GM12891 (cell line): ENCODE results near the gene IFNG.

Source experiments
- DNase-seq: peaks from one replicate; pipeline ENCODE4 v3.0.0; 2011; ENCODE audit warnings: low spot score; ENCODE audit not compliant: insufficient read length
- FAIRE-seq: peaks from 2 replicates; lab custom pipeline; 2011; peaks lifted over from hg19 to GRCh38; lab: Jason Lieb, UNC
- PAX5 ChIP-seq: IDR thresholded peaks from 2 replicates; pipeline ENCODE4 v1.6.1; 2011; ENCODE audit warnings: low read length, moderate library complexity, mild to moderate bottlenecking; ENCODE audit not compliant: insufficient read depth, severe bottlenecking
- POLR2A ChIP-seq: IDR thresholded peaks from 2 replicates; pipeline ENCODE4 v1.6.1; 2011; ENCODE audit warnings: low read depth, low read length, control low read depth
- POLR2AphosphoS5 ChIP-seq: IDR thresholded peaks from 2 replicates; pipeline ENCODE4 v1.6.1; 2011; ENCODE audit warnings: low read depth, low read length, control low read depth
- POU2F2 ChIP-seq: IDR thresholded peaks from 2 replicates; pipeline ENCODE4 v1.6.1; 2011; ENCODE audit warnings: low read depth, mild to moderate bottlenecking, control low read depth, low read length, moderate library complexity
- SPI1 ChIP-seq: IDR thresholded peaks from 2 replicates; pipeline ENCODE4 v1.6.1; 2011; ENCODE audit warnings: low read depth, low read length, control low read depth
- TAF1 ChIP-seq: IDR thresholded peaks from 2 replicates; pipeline ENCODE4 v1.6.1; 2011; ENCODE audit warnings: low read depth, low read length, control low read depth

Gene IFNG

DNA sequence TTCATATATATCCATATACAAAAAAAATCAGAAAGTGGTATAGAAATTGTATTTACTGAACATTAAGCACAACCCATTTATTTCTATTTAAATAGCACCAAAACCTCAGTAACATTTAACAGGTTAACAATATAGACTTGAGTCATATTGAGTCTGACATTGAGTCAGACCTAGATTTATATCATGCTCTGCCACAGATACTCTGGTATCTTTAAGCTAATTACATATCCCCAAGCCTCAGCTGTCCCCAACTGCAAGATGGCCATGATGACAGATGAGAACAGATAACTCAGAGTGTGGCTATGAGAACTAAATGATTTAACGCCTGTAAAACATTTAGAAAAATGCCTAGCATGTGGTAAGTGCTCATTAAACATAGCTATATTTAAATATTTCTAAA, 40.3 kb downstream of the IFNG start:
- FAIRE-seq (no peak), DNase-seq (no peak)
- TF ChIP-seq TAF1 (no peak), POU2F2 (no peak), POLR2A (no peak)

DNA sequence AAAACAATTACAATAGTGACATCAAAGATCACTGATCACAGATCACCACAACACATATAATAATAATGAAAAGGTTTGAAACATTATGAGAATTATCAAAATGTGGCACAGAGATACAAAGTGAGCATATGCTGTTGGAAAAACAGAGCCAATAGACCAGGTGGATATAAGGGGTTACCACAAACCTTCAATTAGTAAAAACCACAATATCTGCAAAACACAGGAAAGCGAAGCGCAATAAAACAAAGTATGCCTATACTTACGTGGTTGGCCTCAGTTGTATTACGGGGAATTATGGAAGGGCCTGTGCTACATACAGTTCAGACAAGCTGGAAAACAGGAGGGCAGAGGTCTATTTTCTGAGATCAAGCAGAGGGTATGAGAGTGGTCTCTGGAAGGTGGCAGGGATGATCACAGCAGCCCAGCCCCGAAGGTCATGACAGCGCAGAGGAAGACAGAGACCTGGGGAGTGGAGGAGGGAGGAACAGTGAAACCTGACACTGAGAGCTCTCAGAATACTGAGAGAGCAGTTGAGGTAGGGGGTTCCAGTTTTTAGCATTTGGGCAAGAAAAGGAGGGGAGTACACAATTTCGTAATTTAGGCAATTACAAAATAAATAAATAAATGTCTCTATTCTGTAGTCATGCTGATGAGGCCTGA, 41.3 kb downstream of the IFNG start:
- TF ChIP-seq POU2F2 (no peak), PAX5 (no peak), POLR2AphosphoS5 (no peak), POLR2A (no peak), SPI1 (no peak), TAF1 (no peak)
- FAIRE-seq = no peak
- no peak for DNase-seq

DNA sequence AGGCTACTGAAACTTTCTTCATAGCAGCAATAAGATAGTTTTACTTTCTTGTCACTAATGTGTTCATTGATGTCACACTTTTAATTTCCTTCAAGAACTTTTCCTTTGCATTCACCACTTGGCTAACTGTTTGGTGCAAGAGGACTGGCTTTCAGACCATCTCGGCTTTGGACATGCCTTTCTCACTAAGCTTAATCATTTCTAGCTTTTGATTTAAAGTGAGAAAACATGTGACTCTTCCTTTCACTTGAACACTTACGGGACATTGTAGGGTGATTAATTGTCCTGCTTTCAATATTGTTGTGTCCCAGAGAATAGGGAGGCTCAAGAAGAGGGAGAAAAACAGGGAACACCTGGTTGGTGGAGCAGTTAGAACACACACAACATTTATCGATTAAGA, 41.9 kb downstream of the IFNG start:
- no peak for DNase-seq
- TF ChIP-seq POU2F2 (no peak), PAX5 (no peak), TAF1 (no peak), POLR2A (no peak), SPI1 (no peak), POLR2AphosphoS5 (no peak)
- no peak for FAIRE-seq

DNA sequence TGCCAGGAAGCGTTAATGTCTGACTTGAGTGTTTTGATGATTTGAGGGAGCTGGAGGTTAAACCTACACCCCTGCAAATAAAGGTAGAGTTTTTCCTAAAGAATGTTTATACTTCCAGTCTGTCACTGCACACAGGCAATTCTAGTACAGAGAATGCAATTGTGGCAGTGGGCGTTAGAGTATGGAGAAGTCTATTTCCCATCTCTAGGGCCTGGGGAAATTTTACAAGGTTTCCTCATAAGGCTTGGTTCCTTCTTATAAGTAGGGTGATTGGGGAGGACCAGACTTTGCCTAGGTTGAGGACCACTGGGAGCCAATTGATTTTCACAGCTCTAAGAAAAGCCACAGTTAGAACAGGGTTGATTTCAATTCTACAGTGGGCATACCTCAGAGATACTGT, 44.3 kb downstream of the IFNG start:
- no peak for TF ChIP-seq POLR2AphosphoS5
- TF ChIP-seq POLR2A = no peak
- no peak for TF ChIP-seq TAF1
- TF ChIP-seq PAX5 = no peak
- no peak for TF ChIP-seq SPI1
- no peak for TF ChIP-seq POU2F2
- no peak for FAIRE-seq
- no peak for DNase-seq

DNA sequence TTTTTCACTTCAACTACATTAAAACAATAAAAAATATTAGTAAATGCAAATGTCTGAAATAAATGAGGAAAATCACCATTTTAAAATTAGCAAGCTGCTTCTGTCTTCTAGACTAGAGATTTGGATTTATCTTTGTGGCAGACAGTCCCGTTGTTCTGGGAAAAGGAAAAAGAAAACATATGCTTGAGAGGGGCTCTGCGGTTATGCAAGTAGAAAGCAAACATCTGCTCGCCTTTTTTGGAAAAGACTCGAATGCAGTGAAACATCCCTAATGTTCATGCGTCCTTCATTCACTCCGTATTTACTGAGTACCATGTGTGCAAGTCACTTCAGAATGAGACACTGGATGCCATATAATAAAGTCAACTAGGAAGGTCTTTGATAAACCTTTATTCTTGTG, 44.9 kb downstream of the IFNG start:
- TF ChIP-seq PAX5 (no peak), TAF1 (no peak), POLR2AphosphoS5 (no peak), POLR2A (no peak), POU2F2 (no peak), SPI1 (no peak)
- DNase-seq = no peak

DNA sequence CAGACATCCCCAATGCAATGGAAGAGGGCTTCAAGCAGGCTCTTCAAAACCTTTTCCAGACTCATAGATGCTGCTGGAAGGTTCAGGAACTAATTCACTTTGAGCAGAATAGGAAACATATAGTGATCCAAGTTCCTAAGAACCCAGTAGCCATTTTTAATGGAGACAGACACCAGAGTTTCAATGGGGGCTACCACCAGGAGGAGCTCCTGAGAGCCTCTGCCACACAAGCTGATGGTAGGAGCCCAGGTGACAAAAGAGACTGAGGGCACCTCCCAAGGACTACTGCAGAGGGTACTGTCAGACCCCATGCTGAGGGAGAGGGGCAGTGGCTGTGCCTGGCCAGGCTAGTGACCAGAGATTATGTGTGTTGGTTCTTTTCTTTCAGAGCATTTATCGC, 45.9 kb downstream of the IFNG start:
- no peak for FAIRE-seq
- DNase-seq = no peak
- TF ChIP-seq TAF1 (no peak), SPI1 (no peak), POLR2A (no peak), POU2F2 (no peak), POLR2AphosphoS5 (no peak), PAX5 (no peak)

More for the DNA sequence above, 44.9 kb downstream of the IFNG start:
- no peak for FAIRE-seq

DNA sequence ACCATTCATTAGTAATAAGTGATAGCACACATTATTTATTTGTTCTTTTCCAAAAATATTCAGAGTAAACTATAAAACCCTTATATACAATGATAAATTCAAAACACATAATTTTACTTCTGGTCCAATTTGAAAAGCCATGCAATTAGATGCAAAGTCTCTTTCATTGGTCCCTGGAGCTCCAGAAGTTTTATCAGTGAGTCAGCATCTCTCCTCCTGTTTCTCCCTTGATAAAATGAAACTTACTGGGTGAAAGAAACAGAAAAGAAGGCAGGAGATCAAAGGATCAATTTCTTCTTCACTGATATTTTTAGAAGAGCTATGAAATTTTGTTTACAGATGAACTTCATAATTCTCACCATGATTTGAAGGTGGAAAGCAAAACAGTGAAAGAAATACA, 47.5 kb downstream of the IFNG start:
- no peak for FAIRE-seq
- TF ChIP-seq POU2F2 (no peak), PAX5 (no peak), TAF1 (no peak), SPI1 (no peak), POLR2A (no peak), POLR2AphosphoS5 (no peak)

DNA sequence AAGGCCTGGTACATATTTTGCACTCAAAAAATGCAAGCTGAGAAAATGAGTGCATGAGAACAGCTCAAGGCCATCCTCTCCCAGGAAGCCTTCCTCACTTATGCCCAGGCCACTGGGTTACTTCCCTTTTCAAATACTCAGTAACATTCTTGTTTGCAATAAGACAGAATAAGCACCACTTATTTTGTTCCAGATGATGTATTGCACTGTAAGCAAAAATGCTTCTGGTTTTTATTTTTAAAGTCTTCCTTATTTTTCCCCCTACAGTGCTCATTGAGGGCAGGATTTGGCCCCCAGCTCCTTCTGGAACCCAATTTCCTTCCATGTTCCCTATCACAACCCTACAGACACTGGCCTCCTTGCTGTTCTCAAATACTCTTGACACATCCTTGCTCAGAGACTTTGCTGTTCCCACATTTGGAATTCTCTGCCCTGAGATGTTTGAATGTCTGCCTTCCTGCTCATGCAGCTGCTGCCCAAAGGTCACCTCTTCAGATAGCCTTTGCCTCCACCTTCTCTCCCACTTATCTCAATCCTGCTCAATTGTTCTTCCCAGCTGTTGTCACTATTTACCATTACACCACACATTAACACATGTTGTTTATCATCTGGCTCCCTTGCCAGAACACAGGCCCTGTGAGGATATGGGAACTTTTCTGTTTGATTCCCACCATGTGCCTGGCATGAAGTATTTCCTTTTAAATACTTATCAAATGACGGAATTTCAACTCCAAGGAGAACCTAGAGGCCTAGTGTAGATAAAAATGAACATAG, 49.9 kb downstream of the IFNG start:
- TF ChIP-seq POU2F2 (no peak), POLR2A (no peak), TAF1 (no peak), PAX5 (no peak), SPI1 (no peak), POLR2AphosphoS5 (no peak)
- DNase-seq = no peak
- FAIRE-seq = no peak

More for the DNA sequence above, 47.5 kb downstream of the IFNG start:
- no peak for DNase-seq

DNA sequence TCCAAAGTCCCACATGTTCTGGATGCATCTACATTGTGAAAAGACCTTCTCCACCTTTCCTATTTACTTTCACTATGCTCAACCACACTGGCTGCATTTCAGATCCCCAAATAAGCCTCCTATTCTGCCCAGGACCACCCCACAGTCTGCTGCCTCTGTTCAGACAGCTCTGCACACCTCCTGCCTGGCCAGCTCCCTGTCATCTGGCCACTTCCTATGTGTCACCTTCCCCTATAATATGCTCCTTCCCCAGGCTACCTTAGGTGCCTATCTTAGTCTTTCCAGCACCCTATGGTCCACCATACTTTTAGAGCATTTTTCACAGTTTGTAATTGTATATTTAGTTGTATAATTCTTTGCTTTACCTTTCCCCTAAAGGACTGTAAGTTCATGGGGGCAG, 50.5 kb downstream of the IFNG start:
- TF ChIP-seq POU2F2 (no peak), SPI1 (no peak), TAF1 (no peak)
- DNase-seq (no peak), FAIRE-seq (no peak)
